ENCODE results near the gene EP400.

The EP400 gene

GRCh38 chr12:132109741-132110140, 160.0 kb downstream of the EP400 start:
- no peaks in the 10 kb centered on the region for H3K4me1 ChIP-seq (ENCODE audit: control extremely low read depth in 1 of 4, control insufficient read depth in 4 of 4, insufficient read depth in 4 of 4, low read length in 3 of 4)
- 92% methylated on average over 6 of the region's 8 CpGs for whole genome bisulfite sequencing (ENCODE audit: insufficient coverage)
- H3K9me3 ChIP-seq (ENCODE audit: control extremely low read depth in 1 of 5, control insufficient read depth in 4 of 5, insufficient read depth in 2 of 5, low read depth in 1 of 5, low read length in 4 of 5): no peaks in the 10 kb centered on the region
- H3K36me3 ChIP-seq (ENCODE audit: control insufficient read depth in 4 of 4, insufficient read depth in 4 of 4, low read length in 3 of 4): peaks cover 7 to 55% (median 40%) of the 10 kb centered on the region in 4 experiments
- ChIA-PET POLR2A (no interaction called here), CTCF (no interaction called here)
- no peak for DNase-seq
- no peak overlapping the region for H3K27ac ChIP-seq (ENCODE audit: insufficient read depth in 1 of 2, low read depth in 1 of 2, low read length in 2 of 2, poor library complexity in 1 of 2, severe bottlenecking in 2 of 2)
- H3K27me3 ChIP-seq (replicated peaks in 2 of 5; ENCODE audit: control insufficient read depth in 4 of 5, insufficient read depth in 5 of 5, low read length in 4 of 5): no peaks in the 10 kb centered on the region
- H3K4me3 ChIP-seq (ENCODE audit: control insufficient read depth in 1 of 7, extremely low read depth in 1 of 7, insufficient read depth in 4 of 7, low read depth in 2 of 7, low read length in 6 of 7): no peak overlapping the region

- no peaks in the 10 kb centered on the region for H3K9me3 ChIP-seq (ENCODE audit: control extremely low read depth in 1 of 5, control insufficient read depth in 4 of 5, insufficient read depth in 2 of 5, low read depth in 1 of 5, low read length in 4 of 5)
- H3K4me3 ChIP-seq (ENCODE audit: control insufficient read depth in 1 of 7, extremely low read depth in 1 of 7, insufficient read depth in 4 of 7, low read depth in 2 of 7, low read length in 6 of 7): no peak overlapping the region
- ChIA-PET POLR2A (no interaction called here), CTCF (no interaction called here)
- peaks cover 12 to 58% (median 44%) of the 10 kb centered on the region in 4 experiments for H3K36me3 ChIP-seq (ENCODE audit: control insufficient read depth in 4 of 4, insufficient read depth in 4 of 4, low read length in 3 of 4)
- H3K27me3 ChIP-seq (replicated peaks in 2 of 5; ENCODE audit: control insufficient read depth in 4 of 5, insufficient read depth in 5 of 5, low read length in 4 of 5): no peaks in the 10 kb centered on the region
- no peaks in the 10 kb centered on the region for H3K4me1 ChIP-seq (ENCODE audit: control extremely low read depth in 1 of 4, control insufficient read depth in 4 of 4, insufficient read depth in 4 of 4, low read length in 3 of 4)
- no peak for DNase-seq
- no peak overlapping the region for H3K27ac ChIP-seq (ENCODE audit: insufficient read depth in 1 of 2, low read depth in 1 of 2, low read length in 2 of 2, poor library complexity in 1 of 2, severe bottlenecking in 2 of 2)
- WGBS (ENCODE audit: insufficient coverage): no CpG with 5 or more reads among the region's 3 CpGs
These were observed 160.9 kb downstream of the EP400 start for GRCh38 chr12:132110677-132111076.

GRCh38 chr12:132111654-132112304, 162.0 kb downstream of the EP400 start:
- Histone ChIP-seq H3K27ac (ENCODE audit: insufficient read depth in 1 of 2, low read depth in 1 of 2, low read length in 2 of 2, poor library complexity in 1 of 2, severe bottlenecking in 2 of 2) (no peak overlapping the region), H3K4me3 (ENCODE audit: control insufficient read depth in 1 of 7, extremely low read depth in 1 of 7, insufficient read depth in 4 of 7, low read depth in 2 of 7, low read length in 6 of 7) (no peak overlapping the region), H3K36me3 (ENCODE audit: control insufficient read depth in 4 of 4, insufficient read depth in 4 of 4, low read length in 3 of 4) (peaks cover 13 to 68% (median 50%) of the 10 kb centered on the region in 4 experiments), H3K4me1 (ENCODE audit: control extremely low read depth in 1 of 4, control insufficient read depth in 4 of 4, insufficient read depth in 4 of 4, low read length in 3 of 4) (no peaks in the 10 kb centered on the region), H3K27me3 (replicated peaks in 2 of 5; ENCODE audit: control insufficient read depth in 4 of 5, insufficient read depth in 5 of 5, low read length in 4 of 5) (no peaks in the 10 kb centered on the region), H3K9me3 (ENCODE audit: control extremely low read depth in 1 of 5, control insufficient read depth in 4 of 5, insufficient read depth in 2 of 5, low read depth in 1 of 5, low read length in 4 of 5) (no peaks in the 10 kb centered on the region)
- ChIA-PET CTCF (no interaction called here), POLR2A (no interaction called here)
- 98% methylated on average over 16 of the region's 19 CpGs for WGBS (ENCODE audit: insufficient coverage)
- DNase-seq: no peak

- Histone ChIP-seq H3K27ac (ENCODE audit: insufficient read depth in 1 of 2, low read depth in 1 of 2, low read length in 2 of 2, poor library complexity in 1 of 2, severe bottlenecking in 2 of 2) (no peak overlapping the region), H3K36me3 (ENCODE audit: control insufficient read depth in 4 of 4, insufficient read depth in 4 of 4, low read length in 3 of 4) (peaks cover 13 to 74% (median 46%) of the 10 kb centered on the region in 4 experiments), H3K27me3 (replicated peaks in 2 of 5; ENCODE audit: control insufficient read depth in 4 of 5, insufficient read depth in 5 of 5, low read length in 4 of 5) (no peaks in the 10 kb centered on the region), H3K4me1 (ENCODE audit: control extremely low read depth in 1 of 4, control insufficient read depth in 4 of 4, insufficient read depth in 4 of 4, low read length in 3 of 4) (no peaks in the 10 kb centered on the region), H3K4me3 (ENCODE audit: control insufficient read depth in 1 of 7, extremely low read depth in 1 of 7, insufficient read depth in 4 of 7, low read depth in 2 of 7, low read length in 6 of 7) (no peak overlapping the region), H3K9me3 (ENCODE audit: control extremely low read depth in 1 of 5, control insufficient read depth in 4 of 5, insufficient read depth in 2 of 5, low read depth in 1 of 5, low read length in 4 of 5) (no peaks in the 10 kb centered on the region)
- 100% methylated on average over 5 of the region's 6 CpGs for WGBS (ENCODE audit: insufficient coverage)
- POLR2A ChIA-PET: no interaction called here
- DNase-seq: no peak
- CTCF ChIA-PET: no interaction called here
These were observed 164.9 kb downstream of the EP400 start for GRCh38 chr12:132114667-132115066.

GRCh38 chr12:132115500-132115899, 165.8 kb downstream of the EP400 start:
- Histone ChIP-seq H3K9me3 (ENCODE audit: control extremely low read depth in 1 of 5, control insufficient read depth in 4 of 5, insufficient read depth in 2 of 5, low read depth in 1 of 5, low read length in 4 of 5) (no peaks in the 10 kb centered on the region), H3K27me3 (replicated peaks in 2 of 5; ENCODE audit: control insufficient read depth in 4 of 5, insufficient read depth in 5 of 5, low read length in 4 of 5) (no peaks in the 10 kb centered on the region), H3K36me3 (ENCODE audit: control insufficient read depth in 4 of 4, insufficient read depth in 4 of 4, low read length in 3 of 4) (peaks cover 12 to 76% (median 46%) of the 10 kb centered on the region in 4 experiments), H3K4me1 (ENCODE audit: control extremely low read depth in 1 of 4, control insufficient read depth in 4 of 4, insufficient read depth in 4 of 4, low read length in 3 of 4) (no peaks in the 10 kb centered on the region), H3K27ac (ENCODE audit: insufficient read depth in 1 of 2, low read depth in 1 of 2, low read length in 2 of 2, poor library complexity in 1 of 2, severe bottlenecking in 2 of 2) (no peak overlapping the region), H3K4me3 (ENCODE audit: control insufficient read depth in 1 of 7, extremely low read depth in 1 of 7, insufficient read depth in 4 of 7, low read depth in 2 of 7, low read length in 6 of 7) (no peak overlapping the region)
- ChIA-PET POLR2A (no interaction called here), CTCF (no interaction called here)
- WGBS (ENCODE audit: insufficient coverage): 91% methylated on average over 5 of the region's 9 CpGs
- DNase-seq: no peak

GRCh38 chr12:132116709-132117557, 167.2 kb downstream of the EP400 start:
- H3K9me3 ChIP-seq (ENCODE audit: control extremely low read depth in 1 of 5, control insufficient read depth in 4 of 5, insufficient read depth in 2 of 5, low read depth in 1 of 5, low read length in 4 of 5): no peaks in the 10 kb centered on the region
- no peak overlapping the region for H3K27ac ChIP-seq (ENCODE audit: insufficient read depth in 1 of 2, low read depth in 1 of 2, low read length in 2 of 2, poor library complexity in 1 of 2, severe bottlenecking in 2 of 2)
- WGBS (ENCODE audit: insufficient coverage): 98% methylated on average over 47 of the region's 58 CpGs
- POLR2A ChIA-PET: no interaction called here
- peaks cover 12 to 73% (median 47%) of the 10 kb centered on the region in 4 experiments for H3K36me3 ChIP-seq (ENCODE audit: control insufficient read depth in 4 of 4, insufficient read depth in 4 of 4, low read length in 3 of 4)
- H3K4me1 ChIP-seq (ENCODE audit: control extremely low read depth in 1 of 4, control insufficient read depth in 4 of 4, insufficient read depth in 4 of 4, low read length in 3 of 4): no peaks in the 10 kb centered on the region
- no peak overlapping the region for H3K4me3 ChIP-seq (ENCODE audit: control insufficient read depth in 1 of 7, extremely low read depth in 1 of 7, insufficient read depth in 4 of 7, low read depth in 2 of 7, low read length in 6 of 7)
- DNase-seq: no peak
- no peaks in the 10 kb centered on the region for H3K27me3 ChIP-seq (replicated peaks in 2 of 5; ENCODE audit: control insufficient read depth in 4 of 5, insufficient read depth in 5 of 5, low read length in 4 of 5)
- CTCF ChIA-PET: no interaction called here

GRCh38 chr12:132117558-132117875, 167.8 kb downstream of the EP400 start:
- H3K36me3 ChIP-seq (ENCODE audit: control insufficient read depth in 4 of 4, insufficient read depth in 4 of 4, low read length in 3 of 4): peaks cover 12 to 78% (median 50%) of the 10 kb centered on the region in 4 experiments
- H3K9me3 ChIP-seq (ENCODE audit: control extremely low read depth in 1 of 5, control insufficient read depth in 4 of 5, insufficient read depth in 2 of 5, low read depth in 1 of 5, low read length in 4 of 5): no peaks in the 10 kb centered on the region
- 96% methylated on average over 3 of the region's 10 CpGs for WGBS (ENCODE audit: insufficient coverage)
- no peaks in the 10 kb centered on the region for H3K27me3 ChIP-seq (replicated peaks in 2 of 5; ENCODE audit: control insufficient read depth in 4 of 5, insufficient read depth in 5 of 5, low read length in 4 of 5)
- ChIA-PET POLR2A (no interaction called here), CTCF (no interaction called here)
- no peaks in the 10 kb centered on the region for H3K4me1 ChIP-seq (ENCODE audit: control extremely low read depth in 1 of 4, control insufficient read depth in 4 of 4, insufficient read depth in 4 of 4, low read length in 3 of 4)
- H3K27ac ChIP-seq (ENCODE audit: insufficient read depth in 1 of 2, low read depth in 1 of 2, low read length in 2 of 2, poor library complexity in 1 of 2, severe bottlenecking in 2 of 2): no peak overlapping the region
- peak in 2 of 3 donors; percentile 9 to 14 for DNase-seq
- H3K4me3 ChIP-seq (ENCODE audit: control insufficient read depth in 1 of 7, extremely low read depth in 1 of 7, insufficient read depth in 4 of 7, low read depth in 2 of 7, low read length in 6 of 7): no peak overlapping the region

All from common myeloid progenitor, CD34-positive (primary cell).